Body of pancreas (tissue), 4 donors: Measurements from ENCODE around the gene EXOC3.

ENCODE experiments used
- POLR2A ChIP-seq, 3 donors: fragments of 450-650 bp; IDR thresholded peaks; one replicate each; pipeline ENCODE4 v1.6.1; 2016; ENCODE audit warnings: antibody characterized with exemption in 3 of 3, mild to moderate bottlenecking in 2 of 3
- TF ChIP-seq, protein P1 (sequence below), 7 experiments: fragments of 450-650 bp in 4 of 7; fragments of 200-600 bp in 3 of 7; sonication (generic) in 3 of 7; IDR thresholded peaks; one replicate each; pipeline ENCODE4 v1.5.1; 2016 to 2019; ENCODE audit warnings: antibody characterized with exemption in 7 of 7

DNA sequence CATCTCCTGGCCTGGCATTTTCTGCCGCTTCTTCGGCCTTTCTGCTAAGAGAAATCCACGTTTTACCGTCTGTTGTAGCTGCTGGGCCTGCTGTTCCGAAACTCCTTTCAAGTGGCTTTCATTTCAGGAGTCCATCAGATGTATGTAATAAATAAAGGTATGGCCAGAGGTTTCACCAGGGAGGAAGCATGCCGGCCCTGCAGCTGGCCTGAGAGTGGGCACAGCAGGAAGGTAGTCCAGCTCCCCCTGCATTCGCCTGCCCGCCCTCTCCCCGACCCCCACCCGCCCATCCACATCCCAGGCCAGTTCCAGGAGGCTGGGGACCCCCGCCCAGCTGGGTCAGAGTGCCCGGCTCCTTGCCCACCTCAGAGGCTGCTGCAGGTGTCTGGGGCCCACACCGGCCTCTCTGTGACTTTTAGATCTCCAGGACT, 46.4 kb upstream of the EXOC3 start:
- TF ChIP-seq, protein P1, sequence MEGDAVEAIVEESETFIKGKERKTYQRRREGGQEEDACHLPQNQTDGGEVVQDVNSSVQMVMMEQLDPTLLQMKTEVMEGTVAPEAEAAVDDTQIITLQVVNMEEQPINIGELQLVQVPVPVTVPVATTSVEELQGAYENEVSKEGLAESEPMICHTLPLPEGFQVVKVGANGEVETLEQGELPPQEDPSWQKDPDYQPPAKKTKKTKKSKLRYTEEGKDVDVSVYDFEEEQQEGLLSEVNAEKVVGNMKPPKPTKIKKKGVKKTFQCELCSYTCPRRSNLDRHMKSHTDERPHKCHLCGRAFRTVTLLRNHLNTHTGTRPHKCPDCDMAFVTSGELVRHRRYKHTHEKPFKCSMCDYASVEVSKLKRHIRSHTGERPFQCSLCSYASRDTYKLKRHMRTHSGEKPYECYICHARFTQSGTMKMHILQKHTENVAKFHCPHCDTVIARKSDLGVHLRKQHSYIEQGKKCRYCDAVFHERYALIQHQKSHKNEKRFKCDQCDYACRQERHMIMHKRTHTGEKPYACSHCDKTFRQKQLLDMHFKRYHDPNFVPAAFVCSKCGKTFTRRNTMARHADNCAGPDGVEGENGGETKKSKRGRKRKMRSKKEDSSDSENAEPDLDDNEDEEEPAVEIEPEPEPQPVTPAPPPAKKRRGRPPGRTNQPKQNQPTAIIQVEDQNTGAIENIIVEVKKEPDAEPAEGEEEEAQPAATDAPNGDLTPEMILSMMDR (IDR thresholded peaks at IDR 0.05) = no peak
- TF ChIP-seq POLR2A (IDR thresholded peaks at IDR 0.05) = no peak
